GM18508 (cell line): ENCODE data around the gene NCKAP5.

Source experiments
- ATAC-seq: cut with Tn5 transposase; IDR thresholded peaks from one replicate; pipeline ENCODE4 v1.9.1; 2021; ENCODE audit warnings: moderate number of reproducible peaks; ENCODE audit not compliant: insufficient read depth, unreplicated experiment

The NCKAP5 gene

GRCh38 chr2:132980304-132980703 is 588.0 kb downstream of the NCKAP5 start:
- ATAC-seq = no peak

- ATAC-seq = peak; percentile 60
Measured at GRCh38 chr2:132979339-132980093, 588.7 kb downstream of the NCKAP5 start.

GRCh38 chr2:132978840-132979239 is 589.4 kb downstream of the NCKAP5 start:
- peak; percentile 27 for ATAC-seq

GRCh38 chr2:132977812-132978529 is 590.3 kb downstream of the NCKAP5 start:
- no peak for ATAC-seq

GRCh38 chr2:132975193-132976105 is 592.8 kb downstream of the NCKAP5 start:
- peak; percentile 62 for ATAC-seq

GRCh38 chr2:132974467-132975095 is 593.7 kb downstream of the NCKAP5 start:
- no peak for ATAC-seq

- no peak for ATAC-seq
Measured at GRCh38 chr2:132971310-132972061, 596.8 kb downstream of the NCKAP5 start.

- ATAC-seq = no peak
Measured at GRCh38 chr2:132969371-132969985, 598.8 kb downstream of the NCKAP5 start.

- no peak for ATAC-seq
Measured at GRCh38 chr2:132965460-132965859, 602.8 kb downstream of the NCKAP5 start.

- no peak for ATAC-seq
Measured at GRCh38 chr2:132963161-132963560, 605.1 kb downstream of the NCKAP5 start.

GRCh38 chr2:132958887-132959286 is 609.4 kb downstream of the NCKAP5 start:
- ATAC-seq = no peak

- ATAC-seq = no peak
Measured at GRCh38 chr2:132955871-132956615, 612.2 kb downstream of the NCKAP5 start.

- peak; percentile 89 for ATAC-seq
Measured at GRCh38 chr2:132953771-132954170, 614.5 kb downstream of the NCKAP5 start.

GRCh38 chr2:132951008-132951714 is 617.1 kb downstream of the NCKAP5 start:
- no peak for ATAC-seq

GRCh38 chr2:132949108-132949507 is 619.2 kb downstream of the NCKAP5 start:
- ATAC-seq = no peak

- ATAC-seq = no peak
Measured at GRCh38 chr2:132948211-132948610, 620.1 kb downstream of the NCKAP5 start.

- no peak for ATAC-seq
Measured at GRCh38 chr2:132943829-132944228, 624.4 kb downstream of the NCKAP5 start.
